GM12878 (cell line): ENCODE measurements around the gene RPS6KC1. TPM values are rescaled to one million over a fixed set of nuclear protein-coding genes. Genes with fewer than 3 reads are reported as not detected.

Experiments used
- ATAC-seq: fragments of 200-7000 bp; cut with Tn5 transposase; 3 replicates; pipeline ENCODE4 v1.9.1; 2020; ENCODE audit warnings: mild to moderate bottlenecking, moderate library complexity
- BruUV-seq: library from RNA; stranded (reverse); fragments of 400-500 nt; replicated peaks from 2 replicates; lab custom pipeline; 2021; lab: Mats Ljungman, UMichigan
- CTCF ChIA-PET: fragments of 300-600 bp; sonication (Branson Sonifier 250); formaldehyde crosslinking; extraction: SDS; loops from one replicate; lab custom pipeline; 2021; ENCODE audit warnings: inconsistent platforms; lab: Yijun Ruan, JAX
- POLR2A ChIA-PET: fragments of 350-600 bp; formaldehyde crosslinking; extraction: SDS; loops from one replicate; lab custom pipeline; 2021; ENCODE audit warnings: inconsistent platforms; lab: Charles Lee
- RAD21 ChIA-PET: fragments of 300-600 bp; sonication (Branson Sonifier 250); formaldehyde crosslinking; loops from one replicate; lab custom pipeline; 2023; ENCODE audit warnings: antibody characterized with exemption; ENCODE audit not compliant: unreplicated experiment; lab: Charles Lee
- SMC1A ChIA-PET: fragments of 300-600 bp; sonication (Branson Sonifier 250); formaldehyde crosslinking; loops from one replicate; lab custom pipeline; 2023; ENCODE audit not compliant: unreplicated experiment, uncharacterized antibody; lab: Charles Lee
- DNase-seq: peaks from one replicate; pipeline ENCODE4 v3.0.0-alpha.2; 2011; ENCODE audit warnings: low read depth, low spot score
- FAIRE-seq: peaks from 3 replicates; lab custom pipeline; 2011; peaks lifted over from hg19 to GRCh38; lab: Jason Lieb, UNC
- H2AFZ ChIP-seq: 2 replicates; pipeline ENCODE4 v1.6.0; 2011; ENCODE audit warnings: low read depth, low read length, control low read depth; ENCODE audit not compliant: control insufficient read depth
- H3K27ac ChIP-seq: 2 replicates; pipeline ENCODE4 v1.5.1; 2011; ENCODE audit warnings: control low read depth; ENCODE audit not compliant: control insufficient read depth, insufficient read depth
- H3K27me3 ChIP-seq, 2 experiments: replicated peaks in 1 of 2; 2 replicates each; pipeline versions ENCODE4 v1.6.0 to v1.6.1; 2011; ENCODE audit warnings: low read length in 1 of 2; ENCODE audit not compliant: control insufficient read depth in 2 of 2, insufficient read depth in 2 of 2
- H3K36me3 ChIP-seq, 2 experiments: 2 replicates each; pipeline ENCODE4 v1.5.1; 2011; ENCODE audit warnings: low read length in 1 of 2; ENCODE audit not compliant: control insufficient read depth in 2 of 2, insufficient read depth in 2 of 2
- H3K4me1 ChIP-seq: 2 replicates; pipeline ENCODE4 v1.6.1; 2011; ENCODE audit warnings: mild to moderate bottlenecking, low read length, moderate library complexity, mixed read lengths; ENCODE audit not compliant: control insufficient read depth, insufficient read depth
- H3K4me2 ChIP-seq: 2 replicates; pipeline ENCODE4 v1.6.0; 2011; ENCODE audit warnings: control low read depth; ENCODE audit not compliant: control insufficient read depth, insufficient read depth
- H3K4me3 ChIP-seq: fragments of 200-600 bp; sonication (generic); 2 replicates; pipeline ENCODE4 v1.5.1; 2016
- H3K79me2 ChIP-seq: 2 replicates; pipeline ENCODE4 v1.6.0; 2011; ENCODE audit warnings: low read length; ENCODE audit not compliant: control insufficient read depth, insufficient read depth
- H3K9ac ChIP-seq: 2 replicates; pipeline ENCODE4 v1.8.0; 2011; ENCODE audit warnings: low read length, control low read depth, mixed read lengths; ENCODE audit not compliant: control insufficient read depth, insufficient read depth
- H3K9me3 ChIP-seq: replicated peaks from 3 replicates; pipeline ENCODE4 v1.5.1; 2011; ENCODE audit warnings: mild to moderate bottlenecking, low read length; ENCODE audit not compliant: control insufficient read depth, insufficient read depth
- H4K20me1 ChIP-seq: 2 replicates; pipeline ENCODE4 v1.6.0; 2011; ENCODE audit not compliant: control insufficient read depth, insufficient read depth
- BCL11A ChIP-seq: IDR thresholded peaks from 2 replicates; pipeline ENCODE4 v1.6.1; 2011; ENCODE audit warnings: low read depth, low read length
- BMI1 ChIP-seq: fragments of 450-650 bp; IDR thresholded peaks from 2 replicates; pipeline ENCODE4 v1.6.1; 2016; ENCODE audit warnings: mild to moderate bottlenecking, moderate library complexity, borderline replicate concordance
- EGR1 ChIP-seq, 2 experiments: IDR thresholded peaks; 1 replicate in 1 of 2; 2 replicates in 1 of 2; pipeline ENCODE4 v1.6.1; 2011 to 2012; ENCODE audit warnings: low read depth in 2 of 2, low read length in 2 of 2, borderline replicate concordance in 1 of 2, mild to moderate bottlenecking in 1 of 2, moderate library complexity in 1 of 2
- EZH2 ChIP-seq: IDR thresholded peaks from 2 replicates; pipeline ENCODE4 v1.6.1; 2012; ENCODE audit warnings: low read depth, mild to moderate bottlenecking, control low read depth, inconsistent platforms, low read length, borderline replicate concordance; ENCODE audit not compliant: control insufficient read depth
- IRF5 ChIP-seq: fragments of 450-650 bp; IDR thresholded peaks from 2 replicates; pipeline ENCODE4 v1.6.1; 2017; ENCODE audit warnings: borderline replicate concordance
- LARP7 ChIP-seq: fragments of 450-650 bp; IDR thresholded peaks from 2 replicates; pipeline ENCODE4 v1.6.1; 2017; ENCODE audit warnings: mild to moderate bottlenecking
- MLLT1 ChIP-seq: fragments of 450-650 bp; IDR thresholded peaks from 2 replicates; pipeline ENCODE4 v1.6.1; 2016; ENCODE audit warnings: mild to moderate bottlenecking
- MYB ChIP-seq: fragments of 150-350 bp; IDR thresholded peaks from 2 replicates; pipeline ENCODE4 v1.6.1; 2014; ENCODE audit warnings: mild to moderate bottlenecking, low read depth, low read length, borderline replicate concordance
- PAX5 ChIP-seq: IDR thresholded peaks from 2 replicates; pipeline ENCODE4 v1.6.1; 2011; ENCODE audit warnings: low read depth, low read length, borderline replicate concordance
- PAX8 ChIP-seq: fragments of 450-650 bp; IDR thresholded peaks from 2 replicates; pipeline ENCODE4 v1.6.1; 2017; ENCODE audit warnings: mild to moderate bottlenecking, moderate library complexity
- POLR2AphosphoS2 ChIP-seq: IDR thresholded peaks from 2 replicates; pipeline ENCODE4 v1.6.1; 2011; ENCODE audit warnings: low read depth, mild to moderate bottlenecking, low read length, improper control_type of control experiment, moderate library complexity
- RB1 ChIP-seq: fragments of 450-650 bp; formaldehyde crosslinking; IDR thresholded peaks from 2 replicates; pipeline ENCODE4 v1.6.1; 2017; ENCODE audit warnings: mild to moderate bottlenecking, borderline replicate concordance
- RELA ChIP-seq: fragments of 450-650 bp; IDR thresholded peaks from 2 replicates; pipeline ENCODE4 v1.8.0; 2014; ENCODE audit warnings: borderline replicate concordance; ENCODE audit not compliant: partially characterized antibody
- SKIL ChIP-seq: fragments of 450-650 bp; IDR thresholded peaks from 2 replicates; pipeline ENCODE4 v1.6.1; 2017; ENCODE audit warnings: mild to moderate bottlenecking, low read depth, inconsistent platforms; ENCODE audit not compliant: poor library complexity, severe bottlenecking
- SPI1 ChIP-seq: IDR thresholded peaks from 2 replicates; pipeline ENCODE4 v1.6.1; 2011; ENCODE audit warnings: low read depth, mild to moderate bottlenecking, low read length, moderate library complexity, borderline replicate concordance; ENCODE audit not compliant: insufficient read depth
- TARDBP ChIP-seq: IDR thresholded peaks from 2 replicates; pipeline ENCODE4 v1.6.1; 2016; ENCODE audit warnings: borderline replicate concordance
- ZBTB33 ChIP-seq: fragments of 450-650 bp; IDR thresholded peaks from 2 replicates; pipeline ENCODE4 v1.6.1; 2017; ENCODE audit warnings: mild to moderate bottlenecking
- in situ Hi-C: fragments of 300-500 bp; cut with MboI; formaldehyde crosslinking; loops from 9 replicates; pipeline ENCODE4 v1.14.3; 2018; ENCODE audit warnings: mixed read lengths
- intact Hi-C: fragments of 100-400 bp; cut with micrococcal nuclease; formaldehyde crosslinking; loops from one replicate; pipeline ENCODE4 v1.14.2; 2022; ENCODE audit not compliant: unreplicated experiment
- polyA plus RNA-seq, 11 experiments: library from polyadenylated mRNA; depleted of rRNA in 4 of 11; unstranded in 6 of 11; stranded (reverse) in 5 of 11; fragments of >200 nt; fragmentation: Nextera tagmentation in 4 of 11; fragmentation: Illumina TruSeq in 1 of 11; extraction: Ambion mirVana in 4 of 11; extraction: Trizol in 1 of 11; gene quantifications; 1 replicate in 1 of 11; 2 replicates in 10 of 11; pipeline versions ENCODE4 v1.2.1 to v1.2.3, GENCODE V29; 2011 to 2016; ENCODE audit warnings: inconsistent platforms in 2 of 11, missing spikeins in 2 of 11, low read depth in 1 of 11
- total RNA-seq, 4 experiments: library from RNA; depleted of rRNA in 3 of 4; stranded (reverse); fragments of >200 nt in 3 of 4; fragmentation: Illumina TruSeq in 1 of 4; extraction: Trizol in 1 of 4; gene quantifications; 2 replicates each; pipeline versions ENCODE4 v1.2.1 to v1.2.3, GENCODE V29; 2013 to 2021

RPS6KC1 gene
- total and polyA plus RNA-seq, 10 of the 15 experiments (the other 5 are each of a cell fraction or from before 2014, with no cell fraction given) = 2.9 to 17.3 (median 12.2) TPM

- CTCF ChIA-PET = no interaction called here
- Histone ChIP-seq H3K4me1 (peaks cover 6% of the 10 kb centered on the region; the same call in 1 of the 2 replicates), H3K27ac (no peak overlapping the region), H3K9ac (no peak overlapping the region), H3K27me3 (no peaks in the 10 kb centered on the region), H4K20me1 (no peaks in the 10 kb centered on the region), H2AFZ (no peak overlapping the region), H3K36me3 (no peaks in the 10 kb centered on the region), H3K9me3 (no peaks in the 10 kb centered on the region; the same call in 2 of the 3 replicates), H3K79me2 (peaks cover 13% of the 10 kb centered on the region), H3K4me2 (no peak overlapping the region), H3K4me3 (no peak overlapping the region)
- no peak for DNase-seq
- in situ Hi-C loops = no loop called here
- no TSS peak for BruUV-seq
- no peak for FAIRE-seq
- SMC1A ChIA-PET = interaction anchor here (1.4 kb wide), 1 partner anchor 17 kb away, joined by 4 read pairs; no protein-coding TSS in a partner anchor
- RAD21 ChIA-PET = no interaction called here
- POLR2A ChIA-PET = no interaction called here
- intact Hi-C loops = no loop called here
- no peak for ATAC-seq
- TF ChIP-seq SPI1 (no peak), POLR2AphosphoS2 (no peak), MYB (no peak), EGR1 (IDR thresholded peaks at IDR 0.05; ENCODE audit: borderline replicate concordance in 1 of 2, low read depth in 2 of 2, low read length in 2 of 2) (no peak), RELA (no peak), BCL11A (no peak), EZH2 (no peak), ZBTB33 (no peak), TARDBP (no peak), RB1 (no peak), MLLT1 (no peak), PAX5 (no peak), LARP7 (no peak), PAX8 (no peak), IRF5 (no peak), SKIL (no peak), BMI1 (no peak)
Observed at GRCh38 chr1:213053455-213053854, 2.4 kb downstream of the RPS6KC1 start.
